ENCODE results near the gene AKAP13. TPM values are rescaled to one million over a fixed set of nuclear protein-coding genes. Genes with fewer than 3 reads are reported as not detected.

AKAP13 gene
- total RNA-seq, 1 experiment from 2014 or later, result 47.3 TPM

DNA sequence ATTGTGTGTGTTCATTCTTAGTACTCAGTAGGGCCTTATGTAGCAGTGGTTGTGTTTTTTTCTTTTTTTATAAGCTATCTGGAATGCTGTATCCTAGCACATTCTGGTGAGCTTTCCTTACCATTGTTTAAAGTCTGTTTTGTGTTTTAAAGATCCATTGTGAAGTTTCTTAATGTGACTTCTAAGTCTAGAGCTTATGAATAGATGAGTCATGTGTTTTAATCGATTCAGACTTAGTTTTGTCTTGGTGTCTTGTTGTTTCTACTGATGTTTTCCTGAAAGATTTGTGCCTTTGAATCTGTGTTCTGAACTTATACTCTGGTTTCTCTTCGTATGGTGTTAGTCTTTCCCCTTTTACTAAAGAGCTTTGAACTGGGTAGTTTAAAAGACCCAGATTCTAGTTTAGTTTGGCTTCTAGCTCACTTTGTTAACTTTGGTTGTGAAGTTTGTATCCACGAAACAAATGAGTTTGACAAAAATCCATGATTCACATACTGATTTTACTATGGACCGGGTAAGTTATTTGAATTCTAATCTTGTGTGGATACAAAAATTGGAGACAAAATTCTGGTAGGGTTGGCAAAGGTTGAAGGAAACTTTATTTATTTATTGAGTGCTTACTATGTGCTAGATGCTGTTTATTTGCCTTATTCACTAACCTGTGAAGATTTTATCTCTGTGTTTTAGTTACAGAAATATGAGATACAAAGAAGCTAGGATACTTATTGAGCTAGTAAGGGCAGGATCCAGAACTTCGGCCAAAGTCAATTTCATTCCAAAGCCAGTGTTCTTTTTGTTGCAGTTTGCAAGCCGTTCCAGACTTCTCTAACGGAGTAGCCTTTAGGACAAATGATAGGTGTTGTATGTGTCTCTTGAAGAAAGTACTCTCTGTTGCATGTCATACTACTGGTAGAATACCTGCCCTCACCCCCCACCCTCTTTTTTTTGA, 24.8 kb downstream of the AKAP13 start:
- Histone ChIP-seq H3K79me2 (ENCODE audit: insufficient read depth, low read length) (peaks cover 14% of the 10 kb centered on the region; the same call in 1 of the 2 replicates), H4K8ac (replicated peaks; ENCODE audit: insufficient read length, low read depth, low read length) (no peak overlapping the region)

More for the DNA sequence above, 24.8 kb downstream of the AKAP13 start:
- H3K14ac ChIP-seq (ENCODE audit: insufficient read depth, low read length), result no peak overlapping the region
- H3K18ac ChIP-seq (ENCODE audit: insufficient read length, low read depth, low read length), result no peak overlapping the region
- no peaks in the 10 kb centered on the region for H3K36me3 Mint-ChIP-seq (ENCODE audit: insufficient read depth in 1 of 3, low read depth in 3 of 3)
- WGBS (ENCODE audit: extremely low coverage, insufficient read length, low lambda C conversion rate), result no CpG with 5 or more reads among the region's 7 CpGs
- H3K79me1 ChIP-seq (ENCODE audit: insufficient read depth, low read depth, low read length, poor library complexity, severe bottlenecking), result peaks cover 6% of the 10 kb centered on the region
- H4K91ac ChIP-seq (ENCODE audit: insufficient read length, low read depth, low read length), result no peak overlapping the region
- no peak overlapping the region for H4K5ac ChIP-seq (ENCODE audit: insufficient read length, low read depth, low read length)
- no peaks in the 10 kb centered on the region for H4K20me1 ChIP-seq (ENCODE audit: control insufficient read depth, insufficient read depth, insufficient read length)
- H2BK120ac ChIP-seq (ENCODE audit: low read depth, low read length, poor library complexity, severe bottlenecking), result no peak overlapping the region
- no peak overlapping the region for H2BK15ac ChIP-seq (ENCODE audit: low read depth, low read length)
- no peaks in the 10 kb centered on the region for H3K27me3 Mint-ChIP-seq (ENCODE audit: low read depth)
- H3K9me3 Mint-ChIP-seq, result no peaks in the 10 kb centered on the region
- H3K9ac ChIP-seq (ENCODE audit: extremely low read depth, insufficient read length, low read length), result no peak overlapping the region
- H3K23me2 ChIP-seq (ENCODE audit: insufficient read length, low read depth, low read length, poor library complexity, severe bottlenecking), result no peaks in the 10 kb centered on the region
- no peak overlapping the region for H3K4ac ChIP-seq (ENCODE audit: low read depth, low read length)
- TF ChIP-seq, protein P1, sequence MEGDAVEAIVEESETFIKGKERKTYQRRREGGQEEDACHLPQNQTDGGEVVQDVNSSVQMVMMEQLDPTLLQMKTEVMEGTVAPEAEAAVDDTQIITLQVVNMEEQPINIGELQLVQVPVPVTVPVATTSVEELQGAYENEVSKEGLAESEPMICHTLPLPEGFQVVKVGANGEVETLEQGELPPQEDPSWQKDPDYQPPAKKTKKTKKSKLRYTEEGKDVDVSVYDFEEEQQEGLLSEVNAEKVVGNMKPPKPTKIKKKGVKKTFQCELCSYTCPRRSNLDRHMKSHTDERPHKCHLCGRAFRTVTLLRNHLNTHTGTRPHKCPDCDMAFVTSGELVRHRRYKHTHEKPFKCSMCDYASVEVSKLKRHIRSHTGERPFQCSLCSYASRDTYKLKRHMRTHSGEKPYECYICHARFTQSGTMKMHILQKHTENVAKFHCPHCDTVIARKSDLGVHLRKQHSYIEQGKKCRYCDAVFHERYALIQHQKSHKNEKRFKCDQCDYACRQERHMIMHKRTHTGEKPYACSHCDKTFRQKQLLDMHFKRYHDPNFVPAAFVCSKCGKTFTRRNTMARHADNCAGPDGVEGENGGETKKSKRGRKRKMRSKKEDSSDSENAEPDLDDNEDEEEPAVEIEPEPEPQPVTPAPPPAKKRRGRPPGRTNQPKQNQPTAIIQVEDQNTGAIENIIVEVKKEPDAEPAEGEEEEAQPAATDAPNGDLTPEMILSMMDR (conservative IDR thresholded peaks at IDR 0.05), result no peak
- H2BK5ac ChIP-seq (ENCODE audit: insufficient read length, low read length), result no peak overlapping the region
- H3K9me3 ChIP-seq (ENCODE audit: control insufficient read depth, low read depth, low read length), result no peaks in the 10 kb centered on the region
- H2AK5ac ChIP-seq (ENCODE audit: insufficient read length, low read length), result no peak overlapping the region
- H3K27ac ChIP-seq (ENCODE audit: insufficient read length, low read depth, low read length), result no peak overlapping the region
- no peak overlapping the region for H3K4me2 ChIP-seq (ENCODE audit: insufficient read depth, insufficient read length, low read length)
- peak overlapping the region in 2 of 3 experiments; percentile 50 to 88; a peak in 4 of 7 replicates for H3K27ac Mint-ChIP-seq
- no peak overlapping the region for H3T11ph ChIP-seq (ENCODE audit: low read length)
- H2BK12ac ChIP-seq (ENCODE audit: insufficient read length, low read depth, low read length), result no peak overlapping the region
- no peak overlapping the region for H2AFZ ChIP-seq (ENCODE audit: low read length)
- H3K4me3 Mint-ChIP-seq, result no peak overlapping the region
- no peak for DNase-seq
- peaks cover 43 to 44% of the 10 kb centered on the region in 2 experiments for H3K4me1 Mint-ChIP-seq
- H3K23ac ChIP-seq (ENCODE audit: insufficient read length, low read depth, low read length), result no peak overlapping the region
- H3K56ac ChIP-seq (ENCODE audit: insufficient read length, low read depth, low read length), result no peak overlapping the region
- no peaks in the 10 kb centered on the region for H3K27me3 ChIP-seq (ENCODE audit: insufficient read depth, low read length)
- no peak overlapping the region for H2BK20ac ChIP-seq (ENCODE audit: low read depth, low read length, poor library complexity, severe bottlenecking)
- no peaks in the 10 kb centered on the region; the same call in 1 of the 2 replicates for H3K4me1 ChIP-seq (ENCODE audit: insufficient read depth, low read length)
